ENCODE measurements around the gene CBLB. TPM values are rescaled to one million over a fixed set of nuclear protein-coding genes. Genes with fewer than 3 reads are reported as not detected.

Gene CBLB
- total and polyA plus RNA-seq, 2 donors (not counting 1 experiment from before 2014, with no cell fraction given) = 26.9 to 28.5 TPM

- Histone ChIP-seq H3K36me3 (ENCODE audit: control insufficient read depth, insufficient read depth, low read length) (peaks cover 2% of the 10 kb centered on the region), H3K79me2 (ENCODE audit: control insufficient read depth, insufficient read depth, low read length) (no peaks in the 10 kb centered on the region), H3K4me1 (ENCODE audit: control insufficient read depth, extremely low read depth, insufficient read depth, low read length) (no peaks in the 10 kb centered on the region), H4K20me1 (ENCODE audit: control insufficient read depth, extremely low read depth, insufficient read depth, low read length) (no peaks in the 10 kb centered on the region), H3K9me3 (ENCODE audit: control insufficient read depth, insufficient read depth, low read depth, low read length) (no peaks in the 10 kb centered on the region), H3K4me3 (replicated peaks in 1 of 4; ENCODE audit: control extremely low read depth in 1 of 4, insufficient read depth in 1 of 4, low read depth in 3 of 4, low read length in 4 of 4) (no peak overlapping the region), H3K4me2 (ENCODE audit: extremely low read depth, insufficient read depth, low read length) (no peak overlapping the region), H3K9ac (ENCODE audit: insufficient read depth, low read length) (no peak overlapping the region), H3K27ac (ENCODE audit: insufficient read depth, low read length) (no peak overlapping the region), H2AFZ (ENCODE audit: low read length) (no peak overlapping the region), H3K27me3 (ENCODE audit: control insufficient read depth, insufficient read depth, low read length) (no peaks in the 10 kb centered on the region)
- no peak for TF ChIP-seq EZH2 (IDR thresholded peaks at IDR 0.05; ENCODE audit: low read length, missing control alignments)
- TF ChIP-seq CTCF (conservative IDR thresholded peaks at IDR 0.05 in 1 of 2, IDR thresholded peaks at IDR 0.05 in 1 of 2; ENCODE audit: low read depth in 1 of 2, low read length in 2 of 2) = no peak
- no peak for DNase-seq (ENCODE audit: low read depth in 2 of 2)
Measured at GRCh38 chr3:105688821-105689220, 180.0 kb downstream of the CBLB start.

GRCh38 chr3:105686278-105686897 is 182.4 kb downstream of the CBLB start:
- Histone ChIP-seq H3K4me1 (ENCODE audit: control insufficient read depth, extremely low read depth, insufficient read depth, low read length) (no peaks in the 10 kb centered on the region), H3K4me2 (ENCODE audit: extremely low read depth, insufficient read depth, low read length) (peak overlapping the region; percentile 7), H3K27ac (ENCODE audit: insufficient read depth, low read length) (no peak overlapping the region), H4K20me1 (ENCODE audit: control insufficient read depth, extremely low read depth, insufficient read depth, low read length) (no peaks in the 10 kb centered on the region), H3K9me3 (ENCODE audit: control insufficient read depth, insufficient read depth, low read depth, low read length) (no peaks in the 10 kb centered on the region), H3K36me3 (ENCODE audit: control insufficient read depth, insufficient read depth, low read length) (no peaks in the 10 kb centered on the region), H3K79me2 (ENCODE audit: control insufficient read depth, insufficient read depth, low read length) (no peaks in the 10 kb centered on the region), H2AFZ (ENCODE audit: low read length) (peak overlapping the region; percentile 18), H3K9ac (ENCODE audit: insufficient read depth, low read length) (no peak overlapping the region), H3K4me3 (replicated peaks in 1 of 4; ENCODE audit: control extremely low read depth in 1 of 4, insufficient read depth in 1 of 4, low read depth in 3 of 4, low read length in 4 of 4) (no peak overlapping the region), H3K27me3 (ENCODE audit: control insufficient read depth, insufficient read depth, low read length) (no peaks in the 10 kb centered on the region)
- TF ChIP-seq CTCF (conservative IDR thresholded peaks at IDR 0.05 in 1 of 2, IDR thresholded peaks at IDR 0.05 in 1 of 2; ENCODE audit: low read depth in 1 of 2, low read length in 2 of 2) = peak; percentile 54 to 78
- no peak for TF ChIP-seq EZH2 (IDR thresholded peaks at IDR 0.05; ENCODE audit: low read length, missing control alignments)
- peak; percentile 26 to 60 for DNase-seq (ENCODE audit: low read depth in 2 of 2)

- Histone ChIP-seq H3K4me1 (ENCODE audit: control insufficient read depth, extremely low read depth, insufficient read depth, low read length) (no peaks in the 10 kb centered on the region), H3K36me3 (ENCODE audit: control insufficient read depth, insufficient read depth, low read length) (no peaks in the 10 kb centered on the region), H3K9ac (ENCODE audit: insufficient read depth, low read length) (no peak overlapping the region), H3K27me3 (ENCODE audit: control insufficient read depth, insufficient read depth, low read length) (no peaks in the 10 kb centered on the region), H3K4me2 (ENCODE audit: extremely low read depth, insufficient read depth, low read length) (no peak overlapping the region), H3K27ac (ENCODE audit: insufficient read depth, low read length) (no peak overlapping the region), H3K79me2 (ENCODE audit: control insufficient read depth, insufficient read depth, low read length) (no peaks in the 10 kb centered on the region), H3K9me3 (ENCODE audit: control insufficient read depth, insufficient read depth, low read depth, low read length) (no peaks in the 10 kb centered on the region), H2AFZ (ENCODE audit: low read length) (no peak overlapping the region), H3K4me3 (replicated peaks in 1 of 4; ENCODE audit: control extremely low read depth in 1 of 4, insufficient read depth in 1 of 4, low read depth in 3 of 4, low read length in 4 of 4) (no peak overlapping the region), H4K20me1 (ENCODE audit: control insufficient read depth, extremely low read depth, insufficient read depth, low read length) (no peaks in the 10 kb centered on the region)
- no peak for DNase-seq (ENCODE audit: low read depth in 2 of 2)
- TF ChIP-seq CTCF (conservative IDR thresholded peaks at IDR 0.05 in 1 of 2, IDR thresholded peaks at IDR 0.05 in 1 of 2; ENCODE audit: low read depth in 1 of 2, low read length in 2 of 2) (no peak), EZH2 (IDR thresholded peaks at IDR 0.05; ENCODE audit: low read length, missing control alignments) (no peak)
Measured at GRCh38 chr3:105679951-105680350, 188.9 kb downstream of the CBLB start.
